Stimulated activated CD8-positive, alpha-beta memory T cell treated with anti-CD3 and anti-CD28 coated beads, Interleukin-7, amount 100 ng/mL, for 4 hours (primary cell): Measurements from ENCODE around the gene SPCS2.
A peak's percentile ranks its signal among the peaks of the same experiment; 100 is the strongest.
"Not testable (repeated sequence)": the region's sequence is repeated elsewhere in the genome, so short reads cannot be mapped to it uniquely, and the experiment has no call there.

Experiments
- DNase-seq, 2 donors: peaks; one replicate each; pipeline ENCODE4 v3.0.0-alpha.2; 2020; ENCODE audit warnings: low read depth in 2 of 2

SPCS2 gene

GRCh38 chr11:74950374-74950969, 1.4 kb downstream of the SPCS2 start:
- no peak for DNase-seq

GRCh38 chr11:74951226-74951625, 2.2 kb downstream of the SPCS2 start:
- DNase-seq = no peak

- DNase-seq = no peak
These were observed 3.7 kb downstream of the SPCS2 start for GRCh38 chr11:74952752-74953151.

GRCh38 chr11:74953451-74953850, 4.4 kb downstream of the SPCS2 start:
- no peak for DNase-seq

GRCh38 chr11:74954199-74954598, 5.1 kb downstream of the SPCS2 start:
- DNase-seq = no peak

- no peak for DNase-seq
These were observed 7.4 kb downstream of the SPCS2 start for GRCh38 chr11:74956397-74957015.

GRCh38 chr11:74957937-74958629, 9.0 kb downstream of the SPCS2 start:
- no peak for DNase-seq

GRCh38 chr11:74960128-74960527, 11.1 kb downstream of the SPCS2 start:
- not testable (repeated sequence) for DNase-seq

- no peak for DNase-seq
These were observed 17.6 kb downstream of the SPCS2 start for GRCh38 chr11:74966651-74967050.

GRCh38 chr11:74970852-74971395, 21.9 kb downstream of the SPCS2 start:
- DNase-seq = no peak

GRCh38 chr11:74971424-74971823, 22.4 kb downstream of the SPCS2 start:
- DNase-seq = no peak

GRCh38 chr11:74978041-74978440, 29.0 kb downstream of the SPCS2 start:
- DNase-seq = no peak

- DNase-seq = no peak
These were observed 31.6 kb downstream of the SPCS2 start for GRCh38 chr11:74980634-74981033.

GRCh38 chr11:74981888-74982287, 32.8 kb downstream of the SPCS2 start:
- no peak for DNase-seq

- DNase-seq = no peak
These were observed 35.0 kb downstream of the SPCS2 start for GRCh38 chr11:74984070-74984469.

GRCh38 chr11:74984730-74985129, 35.7 kb downstream of the SPCS2 start:
- DNase-seq = no peak

- peak; percentile 73 to 85 for DNase-seq
These were observed 39.6 kb downstream of the SPCS2 start, which contains the start of gene NEU3 for GRCh38 chr11:74988541-74989259. Gene NEU3, plus strand, starts transcription at chr11:74988933. Its CDS starts 128 bp downstream, at chr11:74989061.

- no peak for DNase-seq
These were observed 40.2 kb downstream of the SPCS2 start for GRCh38 chr11:74989260-74989638.

GRCh38 chr11:74990150-74990549, 41.1 kb downstream of the SPCS2 start:
- not testable (repeated sequence) for DNase-seq

- DNase-seq = no peak
These were observed 41.9 kb downstream of the SPCS2 start for GRCh38 chr11:74990941-74991340.

- no peak for DNase-seq
These were observed 43.8 kb downstream of the SPCS2 start for GRCh38 chr11:74992852-74993251.

- no peak for DNase-seq
These were observed 51.9 kb downstream of the SPCS2 start for GRCh38 chr11:75000975-75001354.
